Neural progenitor cell (in vitro differentiated cells): ENCODE measurements around the gene BPNT1.

Source experiments
- EZH2 ChIP-seq: fragments of 200-600 bp; sonication (generic); IDR thresholded peaks from 2 replicates; pipeline ENCODE4 v1.6.1; 2017; ENCODE audit warnings: antibody characterized with exemption, mild to moderate bottlenecking, moderate library complexity
- EZH2phosphoT487 ChIP-seq: fragments of 200-600 bp; sonication (generic); IDR thresholded peaks from 2 replicates; pipeline ENCODE4 v1.6.1; 2017; ENCODE audit warnings: antibody characterized with exemption
- TF ChIP-seq, protein P1 (sequence below): fragments of 200-600 bp; sonication (generic); IDR thresholded peaks from 2 replicates; pipeline ENCODE4 v1.5.1; 2017; ENCODE audit warnings: antibody characterized with exemption, mild to moderate bottlenecking

DNA sequence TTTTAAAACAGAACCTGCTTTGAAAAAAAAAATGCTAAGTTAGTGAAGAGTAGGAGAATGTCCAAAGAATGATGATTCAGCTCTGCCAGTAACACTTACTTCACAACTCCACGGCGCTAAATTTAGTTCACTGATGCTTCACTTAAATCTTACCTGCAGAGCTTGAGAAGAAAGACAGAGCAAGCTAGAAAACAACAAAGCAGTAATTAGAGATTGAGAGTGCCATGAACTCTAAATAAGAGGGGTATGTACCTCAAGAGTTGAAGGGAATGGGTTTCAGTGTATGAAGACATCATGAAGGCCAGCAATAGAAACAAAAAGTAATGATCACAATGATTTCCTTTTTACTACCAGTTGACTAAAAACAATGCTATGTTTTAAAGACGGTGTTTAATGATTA, 76.1 kb downstream of the BPNT1 start:
- TF ChIP-seq, protein P1, sequence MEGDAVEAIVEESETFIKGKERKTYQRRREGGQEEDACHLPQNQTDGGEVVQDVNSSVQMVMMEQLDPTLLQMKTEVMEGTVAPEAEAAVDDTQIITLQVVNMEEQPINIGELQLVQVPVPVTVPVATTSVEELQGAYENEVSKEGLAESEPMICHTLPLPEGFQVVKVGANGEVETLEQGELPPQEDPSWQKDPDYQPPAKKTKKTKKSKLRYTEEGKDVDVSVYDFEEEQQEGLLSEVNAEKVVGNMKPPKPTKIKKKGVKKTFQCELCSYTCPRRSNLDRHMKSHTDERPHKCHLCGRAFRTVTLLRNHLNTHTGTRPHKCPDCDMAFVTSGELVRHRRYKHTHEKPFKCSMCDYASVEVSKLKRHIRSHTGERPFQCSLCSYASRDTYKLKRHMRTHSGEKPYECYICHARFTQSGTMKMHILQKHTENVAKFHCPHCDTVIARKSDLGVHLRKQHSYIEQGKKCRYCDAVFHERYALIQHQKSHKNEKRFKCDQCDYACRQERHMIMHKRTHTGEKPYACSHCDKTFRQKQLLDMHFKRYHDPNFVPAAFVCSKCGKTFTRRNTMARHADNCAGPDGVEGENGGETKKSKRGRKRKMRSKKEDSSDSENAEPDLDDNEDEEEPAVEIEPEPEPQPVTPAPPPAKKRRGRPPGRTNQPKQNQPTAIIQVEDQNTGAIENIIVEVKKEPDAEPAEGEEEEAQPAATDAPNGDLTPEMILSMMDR: no peak
- TF ChIP-seq EZH2 (no peak), EZH2phosphoT487 (no peak)
